Nephron (organoid): Measurements from ENCODE around the gene GSTP1.

ENCODE experiments used
- H3K27ac Mint-ChIP-seq, 3 experiments: 2 replicates each; pipeline ENCODE4 v1.8.0; 2020; ENCODE audit warnings: mixed read lengths in 3 of 3, mild to moderate bottlenecking in 2 of 3, moderate library complexity in 1 of 3
- H3K27me3 Mint-ChIP-seq: 2 replicates; pipeline ENCODE4 v1.8.0; 2021; ENCODE audit warnings: low read depth, mild to moderate bottlenecking, moderate library complexity, mixed read lengths
- H3K36me3 Mint-ChIP-seq: 2 replicates; pipeline ENCODE4 v1.8.0; 2020; ENCODE audit warnings: low read depth, mixed read lengths
- H3K4me1 Mint-ChIP-seq: 2 replicates; pipeline ENCODE4 v1.8.0; 2020; ENCODE audit warnings: mixed read lengths
- H3K4me3 Mint-ChIP-seq, 3 experiments: 2 replicates each; pipeline ENCODE4 v1.8.0; 2020; ENCODE audit warnings: mild to moderate bottlenecking in 3 of 3, mixed read lengths in 3 of 3, moderate library complexity in 2 of 3
- H3K9me3 Mint-ChIP-seq: 2 replicates; pipeline ENCODE4 v1.8.0; 2020; ENCODE audit warnings: mixed read lengths
- TF ChIP-seq, protein P1 (sequence below), 3 experiments: fragments of 200-600 bp; sonication (generic); IDR thresholded peaks; one replicate each; pipeline ENCODE4 v1.5.0; 2021; ENCODE audit warnings: antibody characterized with exemption in 3 of 3; ENCODE audit not compliant: unreplicated experiment in 3 of 3

GSTP1 gene

GRCh38 chr11:67610302-67610868, 26.8 kb downstream of the GSTP1 start:
- H3K4me1 Mint-ChIP-seq, result peaks cover 6% of the 10 kb centered on the region
- TF ChIP-seq, protein P1, sequence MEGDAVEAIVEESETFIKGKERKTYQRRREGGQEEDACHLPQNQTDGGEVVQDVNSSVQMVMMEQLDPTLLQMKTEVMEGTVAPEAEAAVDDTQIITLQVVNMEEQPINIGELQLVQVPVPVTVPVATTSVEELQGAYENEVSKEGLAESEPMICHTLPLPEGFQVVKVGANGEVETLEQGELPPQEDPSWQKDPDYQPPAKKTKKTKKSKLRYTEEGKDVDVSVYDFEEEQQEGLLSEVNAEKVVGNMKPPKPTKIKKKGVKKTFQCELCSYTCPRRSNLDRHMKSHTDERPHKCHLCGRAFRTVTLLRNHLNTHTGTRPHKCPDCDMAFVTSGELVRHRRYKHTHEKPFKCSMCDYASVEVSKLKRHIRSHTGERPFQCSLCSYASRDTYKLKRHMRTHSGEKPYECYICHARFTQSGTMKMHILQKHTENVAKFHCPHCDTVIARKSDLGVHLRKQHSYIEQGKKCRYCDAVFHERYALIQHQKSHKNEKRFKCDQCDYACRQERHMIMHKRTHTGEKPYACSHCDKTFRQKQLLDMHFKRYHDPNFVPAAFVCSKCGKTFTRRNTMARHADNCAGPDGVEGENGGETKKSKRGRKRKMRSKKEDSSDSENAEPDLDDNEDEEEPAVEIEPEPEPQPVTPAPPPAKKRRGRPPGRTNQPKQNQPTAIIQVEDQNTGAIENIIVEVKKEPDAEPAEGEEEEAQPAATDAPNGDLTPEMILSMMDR (IDR thresholded peaks at IDR 0.05; ENCODE audit: unreplicated experiment in 3 of 3), result no peak
- H3K4me3 Mint-ChIP-seq, result peak overlapping the region in 1 of 3 experiments; percentile 28
- H3K9me3 Mint-ChIP-seq, result no peaks in the 10 kb centered on the region
- H3K36me3 Mint-ChIP-seq, result peaks cover 13% of the 10 kb centered on the region
- no peak overlapping the region for H3K27ac Mint-ChIP-seq
- H3K27me3 Mint-ChIP-seq, result peaks cover 4% of the 10 kb centered on the region

- Mint-ChIP-seq H3K4me3 (no peak overlapping the region), H3K27me3 (peaks cover 4% of the 10 kb centered on the region), H3K9me3 (no peaks in the 10 kb centered on the region), H3K4me1 (no peaks in the 10 kb centered on the region), H3K36me3 (peaks cover 13% of the 10 kb centered on the region), H3K27ac (no peak overlapping the region)
- TF ChIP-seq, protein P1 (IDR thresholded peaks at IDR 0.05; ENCODE audit: unreplicated experiment in 3 of 3), result no peak
These were observed 27.6 kb downstream of the GSTP1 start for GRCh38 chr11:67611165-67611564.

DNA sequence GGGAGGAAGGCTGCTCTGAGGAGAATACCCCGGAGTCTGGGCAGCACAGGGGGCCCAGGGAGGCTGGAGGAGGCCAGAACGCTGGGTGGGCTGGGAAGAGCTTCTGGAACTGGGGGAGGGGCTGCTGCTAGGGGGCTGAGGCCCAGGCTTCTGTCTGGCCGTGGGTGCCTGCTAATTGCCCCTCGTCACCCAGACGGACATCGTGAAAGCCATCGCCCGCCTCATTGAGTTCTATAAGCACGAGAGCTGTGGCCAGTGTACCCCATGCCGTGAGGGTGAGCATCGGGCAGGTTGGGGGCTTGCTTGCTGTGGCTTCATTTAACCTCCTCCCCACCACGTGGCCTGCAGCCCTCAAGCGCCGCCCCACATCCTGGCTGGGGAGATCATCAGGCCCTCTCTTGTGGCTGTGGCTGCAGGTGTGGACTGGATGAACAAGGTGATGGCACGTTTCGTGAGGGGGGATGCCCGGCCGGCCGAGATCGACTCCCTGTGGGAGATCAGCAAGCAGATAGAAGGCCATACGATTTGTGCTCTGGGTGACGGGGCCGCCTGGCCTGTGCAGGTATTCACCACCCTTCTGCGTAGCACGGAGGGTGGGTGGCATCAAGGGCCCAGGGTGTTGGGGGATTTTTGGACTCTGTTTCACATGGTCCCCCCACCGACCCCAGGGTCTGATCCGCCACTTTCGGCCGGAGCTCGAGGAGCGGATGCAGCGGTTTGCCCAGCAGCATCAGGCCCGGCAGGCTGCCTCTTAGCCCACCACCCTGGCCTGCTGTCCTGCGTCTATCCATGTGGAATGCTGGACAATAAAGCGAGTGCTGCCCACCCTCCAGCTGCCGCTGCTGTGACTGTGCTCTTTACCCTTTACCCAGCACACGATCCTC, 28.3 kb downstream of the GSTP1 start:
- Mint-ChIP-seq H3K36me3 (peaks cover 13% of the 10 kb centered on the region), H3K9me3 (no peaks in the 10 kb centered on the region), H3K27me3 (peaks cover 4% of the 10 kb centered on the region), H3K27ac (no peak overlapping the region), H3K4me1 (peaks cover 1% of the 10 kb centered on the region), H3K4me3 (no peak overlapping the region)
- TF ChIP-seq, protein P1 (IDR thresholded peaks at IDR 0.05; ENCODE audit: unreplicated experiment in 3 of 3), result no peak

DNA sequence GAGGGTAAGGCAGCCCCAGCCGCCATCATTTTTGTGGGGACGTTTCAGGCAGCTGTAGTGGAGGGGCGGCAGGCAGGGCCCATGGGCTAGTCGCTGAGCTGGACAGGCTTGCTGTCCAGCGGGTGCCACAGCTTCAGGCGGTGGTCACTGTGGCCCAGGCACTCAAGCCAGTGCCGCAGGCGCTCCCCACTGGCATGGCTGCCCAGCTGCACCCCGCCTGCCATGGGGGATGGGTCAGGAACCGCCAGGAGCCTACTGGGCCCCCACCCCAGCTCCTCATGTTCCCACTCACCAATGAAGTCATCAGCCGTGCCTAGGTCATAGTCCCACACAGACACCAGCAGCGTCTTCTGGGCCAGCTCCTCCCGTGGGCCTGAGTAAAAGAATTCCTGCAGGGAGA, 29.1 kb downstream of the GSTP1 start:
- no peaks in the 10 kb centered on the region for H3K9me3 Mint-ChIP-seq
- H3K36me3 Mint-ChIP-seq, result peaks cover 13% of the 10 kb centered on the region
- H3K4me3 Mint-ChIP-seq, result no peak overlapping the region
- peaks cover 9% of the 10 kb centered on the region for H3K4me1 Mint-ChIP-seq
- TF ChIP-seq, protein P1 (IDR thresholded peaks at IDR 0.05; ENCODE audit: unreplicated experiment in 3 of 3), result no peak
- peaks cover 7% of the 10 kb centered on the region for H3K27me3 Mint-ChIP-seq
- H3K27ac Mint-ChIP-seq, result no peak overlapping the region

- Mint-ChIP-seq H3K27ac (peak overlapping the region in 1 of 3 experiments; percentile 29), H3K36me3 (peaks cover 13% of the 10 kb centered on the region), H3K27me3 (peaks cover 7% of the 10 kb centered on the region), H3K4me1 (peaks cover 12% of the 10 kb centered on the region), H3K9me3 (no peaks in the 10 kb centered on the region), H3K4me3 (peak overlapping the region in 1 of 3 experiments; percentile 30)
- TF ChIP-seq, protein P1 (IDR thresholded peaks at IDR 0.05; ENCODE audit: unreplicated experiment in 3 of 3), result no peak
These were observed 29.8 kb downstream of the GSTP1 start for GRCh38 chr11:67613313-67613959.
